Liver (tissue), 9 donors: ENCODE measurements around the gene ANKRD33B. TPM values are rescaled to one million over a fixed set of nuclear protein-coding genes. Genes with fewer than 3 reads are reported as not detected.

Experiments
- DNase-seq: peaks from one replicate; pipeline ENCODE4 v3.0.0-alpha.2; 2017; ENCODE audit warnings: low spot score
- H3K27ac ChIP-seq, 2 donors: one replicate each; pipeline ENCODE4 v1.7.0; 2013; ENCODE audit warnings: inconsistent platforms in 2 of 2, low read length in 2 of 2, control low read depth in 1 of 2, low read depth in 1 of 2, mild to moderate bottlenecking in 1 of 2
- H3K27me3 ChIP-seq, 4 donors: one replicate each; pipeline versions ENCODE4 v1.6.1 to v1.7.0; 2013; ENCODE audit warnings: low read length in 3 of 4, inconsistent platforms in 1 of 4, mild to moderate bottlenecking in 1 of 4, moderate library complexity in 1 of 4; ENCODE audit not compliant: control insufficient read depth in 4 of 4, insufficient read depth in 4 of 4
- H3K36me3 ChIP-seq, 4 donors: one replicate each; pipeline versions ENCODE4 v1.6.1 to v1.7.0; 2013; ENCODE audit warnings: low read length in 3 of 4, mild to moderate bottlenecking in 3 of 4, low read depth in 1 of 4, moderate library complexity in 1 of 4; ENCODE audit not compliant: control insufficient read depth in 4 of 4, insufficient read depth in 3 of 4
- H3K4me1 ChIP-seq, 4 donors: one replicate each; pipeline versions ENCODE4 v1.6.1 to v1.7.0; 2013; ENCODE audit warnings: low read length in 3 of 4, mild to moderate bottlenecking in 3 of 4, moderate library complexity in 1 of 4; ENCODE audit not compliant: control insufficient read depth in 4 of 4, insufficient read depth in 4 of 4
- H3K4me3 ChIP-seq, 3 donors: one replicate each; pipeline versions ENCODE4 v1.6.1 to v1.7.0; 2013; ENCODE audit warnings: low read length in 3 of 3, control low read depth in 1 of 3, low read depth in 1 of 3, mild to moderate bottlenecking in 1 of 3
- H3K9ac ChIP-seq, 2 donors: one replicate each; pipeline ENCODE4 v1.7.0; 2013; ENCODE audit warnings: low read length in 2 of 2, mild to moderate bottlenecking in 2 of 2, moderate library complexity in 2 of 2, control low read depth in 1 of 2, low read depth in 1 of 2
- H3K9me3 ChIP-seq, 4 donors: one replicate each; pipeline versions ENCODE4 v1.6.1 to v1.7.0; 2013; ENCODE audit warnings: low read length in 3 of 4; ENCODE audit not compliant: control insufficient read depth in 4 of 4
- ATF3 ChIP-seq: IDR thresholded peaks from 2 replicates; pipeline ENCODE4 v1.6.1; 2016; ENCODE audit warnings: antibody characterized with exemption
- CTCF ChIP-seq: fragments of 150-350 bp; IDR thresholded peaks from 2 replicates; pipeline ENCODE4 v1.5.1; 2017; ENCODE audit warnings: improper control_type of control experiment, low read depth, low read length; ENCODE audit not compliant: missing input control
- EGR1 ChIP-seq, 2 donors: IDR thresholded peaks; 2 replicates each; pipeline ENCODE4 v1.6.1; 2016 to 2018; ENCODE audit warnings: antibody characterized with exemption in 2 of 2, low read depth in 2 of 2
- FOXA1 ChIP-seq: IDR thresholded peaks from 2 replicates; pipeline ENCODE4 v1.6.1; 2016; ENCODE audit warnings: antibody characterized with exemption
- FOXA2 ChIP-seq: IDR thresholded peaks from 2 replicates; pipeline ENCODE4 v1.6.1; 2016; ENCODE audit warnings: antibody characterized with exemption
- GABPA ChIP-seq, 2 donors: IDR thresholded peaks in 1 of 2; conservative IDR thresholded peaks in 1 of 2; 2 replicates each; pipeline ENCODE4 v1.6.1; 2016; ENCODE audit warnings: antibody characterized with exemption in 2 of 2, mild to moderate bottlenecking in 1 of 2, moderate library complexity in 1 of 2
- HNF4A ChIP-seq, 2 donors: conservative IDR thresholded peaks; 2 replicates each; pipeline ENCODE4 v1.6.1; 2016; ENCODE audit warnings: antibody characterized with exemption in 2 of 2, mild to moderate bottlenecking in 2 of 2
- HNF4G ChIP-seq: IDR thresholded peaks from 2 replicates; pipeline ENCODE4 v1.6.1; 2016; ENCODE audit warnings: antibody characterized with exemption
- MAX ChIP-seq: IDR thresholded peaks from 2 replicates; pipeline ENCODE4 v1.6.1; 2016; ENCODE audit warnings: antibody characterized with exemption
- NR2F2 ChIP-seq: IDR thresholded peaks from 2 replicates; pipeline ENCODE4 v1.6.1; 2016; ENCODE audit warnings: antibody characterized with exemption
- RAD21 ChIP-seq, 2 donors: IDR thresholded peaks; 2 replicates each; pipeline ENCODE4 v1.6.1; 2016; ENCODE audit warnings: antibody characterized with exemption in 2 of 2, mild to moderate bottlenecking in 2 of 2
- SP1 ChIP-seq: IDR thresholded peaks from 2 replicates; pipeline ENCODE4 v1.6.1; 2018; ENCODE audit warnings: antibody characterized with exemption, mild to moderate bottlenecking
- TAF1 ChIP-seq: conservative IDR thresholded peaks from 2 replicates; pipeline ENCODE4 v1.6.1; 2016; ENCODE audit warnings: antibody characterized with exemption, mild to moderate bottlenecking
- YY1 ChIP-seq: IDR thresholded peaks from 2 replicates; pipeline ENCODE4 v1.6.1; 2016; ENCODE audit warnings: antibody characterized with exemption, mild to moderate bottlenecking
- ZBTB33 ChIP-seq: IDR thresholded peaks from 2 replicates; pipeline ENCODE4 v1.6.1; 2016; ENCODE audit warnings: antibody characterized with exemption
- WGBS: extraction: QIAGEN DNeasy Blood & Tissue Kit; methylation state at CpG from one replicate; pipeline ENCODE4 v1.1.7; 2013; 5-methylcytosine and 5-hydroxymethylcytosine counted together
- polyA plus RNA-seq, 2 donors: library from polyadenylated mRNA; stranded (reverse) in 1 of 2; unstranded in 1 of 2; fragments of 200-250 nt in 1 of 2; fragments of >200 nt in 1 of 2; fragmentation: Nextera tagmentation in 1 of 2; extraction: Ambion mirVana in 1 of 2; gene quantifications; one replicate each; pipeline versions ENCODE4 v1.2.1 to v1.2.3, GENCODE V29; 2013 to 2015
- total RNA-seq, 2 donors: library from RNA; depleted of rRNA; stranded (reverse); fragments of >200 nt; gene quantifications; one replicate each; pipeline ENCODE4 v1.2.3, GENCODE V29; 2014
- donor health status: healthy.
- donor health status: healthy.
- donor health status: healthy.
- donor health status: healthy.
- donor health status: healthy.

ANKRD33B gene
- total and polyA plus RNA-seq, 4 donors, result 0.09 to 1.9 (median 0.25) TPM; not detected in 1

GRCh38 chr5:10695055-10695649 lies 131.3 kb downstream of the ANKRD33B start:
- no peak overlapping the region for H3K4me3 ChIP-seq
- 9% methylated on average over 14 of the region's 14 CpGs for WGBS
- H3K36me3 ChIP-seq, result peaks cover 0 to 3% (median 1%) of the 10 kb centered on the region in 4 donors
- TF ChIP-seq MAX (no peak), RAD21 (IDR thresholded peaks at IDR 0.05) (peak; percentile 95 to 96), GABPA (IDR thresholded peaks at IDR 0.05 in 1 of 2, conservative IDR thresholded peaks at IDR 0.05 in 1 of 2) (no peak), ATF3 (no peak), SP1 (no peak), HNF4A (conservative IDR thresholded peaks at IDR 0.05) (no peak), EGR1 (IDR thresholded peaks at IDR 0.05; ENCODE audit: low read depth in 2 of 2) (no peak), FOXA1 (no peak), FOXA2 (no peak), YY1 (no peak), CTCF (peak; percentile 82)
- no peaks in the 10 kb centered on the region for H3K27me3 ChIP-seq
- no peak overlapping the region for H3K27ac ChIP-seq
- H3K4me1 ChIP-seq, result peaks cover 0 to 8% (median 4%) of the 10 kb centered on the region in 4 donors
- DNase-seq, result no peak
- no peak overlapping the region for H3K9ac ChIP-seq
- no peaks in the 10 kb centered on the region for H3K9me3 ChIP-seq

GRCh38 chr5:10695759-10696543 lies 132.1 kb downstream of the ANKRD33B start:
- TF ChIP-seq FOXA2 (no peak), HNF4A (conservative IDR thresholded peaks at IDR 0.05) (no peak), ZBTB33 (no peak), EGR1 (IDR thresholded peaks at IDR 0.05; ENCODE audit: low read depth in 2 of 2) (no peak), RAD21 (IDR thresholded peaks at IDR 0.05) (no peak), GABPA (IDR thresholded peaks at IDR 0.05 in 1 of 2, conservative IDR thresholded peaks at IDR 0.05 in 1 of 2) (no peak), TAF1 (no peak), HNF4G (no peak), NR2F2 (no peak), SP1 (no peak), FOXA1 (no peak)
- Histone ChIP-seq H3K27me3 (no peaks in the 10 kb centered on the region), H3K36me3 (peaks cover 0 to 3% (median 1%) of the 10 kb centered on the region in 4 donors), H3K4me3 (no peak overlapping the region), H3K27ac (no peak overlapping the region), H3K4me1 (peaks cover 0 to 8% (median 4%) of the 10 kb centered on the region in 4 donors), H3K9me3 (no peaks in the 10 kb centered on the region), H3K9ac (no peak overlapping the region)
- no peak for DNase-seq
- WGBS, result 86% methylated on average over 7 of the region's 7 CpGs
